ENCODE data around the gene CFL2.

Gene CFL2

DNA sequence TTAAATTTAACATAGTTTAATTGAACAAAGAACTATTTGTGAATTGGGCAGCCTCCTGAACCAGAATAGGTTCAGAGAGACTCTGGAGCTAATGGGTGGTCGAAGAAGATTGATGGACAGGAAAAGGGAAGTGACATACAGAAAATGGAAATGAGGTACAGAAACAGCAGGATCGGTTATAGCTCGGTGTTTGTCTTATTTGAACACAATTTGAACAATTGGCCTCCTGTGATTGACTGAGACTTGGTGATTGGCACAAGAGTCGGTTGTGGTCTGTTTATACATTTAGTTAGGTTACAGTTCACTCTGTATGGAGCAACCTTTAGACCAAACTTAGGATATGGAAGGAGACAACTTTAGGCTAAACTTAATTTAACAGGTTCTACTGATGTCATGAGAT lies 18.4 kb upstream of the CFL2 start:
- Histone ChIP-seq H3K27ac (ENCODE audit: poor library complexity, severe bottlenecking) (peak overlapping the region; percentile 69), H3K36me3 (ENCODE audit: low read depth) (no peaks in the 10 kb centered on the region), H3K4me3 (ENCODE audit: severe bottlenecking) (no peak overlapping the region), H3K9me3 (ENCODE audit: severe bottlenecking) (no peaks in the 10 kb centered on the region), H3K4me1 (ENCODE audit: insufficient read depth, poor library complexity, severe bottlenecking) (peaks cover 18% of the 10 kb centered on the region), H3K27me3 (ENCODE audit: insufficient read depth, poor library complexity, severe bottlenecking) (no peaks in the 10 kb centered on the region)
- ATAC-seq (ENCODE audit: low read depth), result no peak
- DNase-seq (ENCODE audit: low spot score), result no peak
- TF ChIP-seq, protein P1, sequence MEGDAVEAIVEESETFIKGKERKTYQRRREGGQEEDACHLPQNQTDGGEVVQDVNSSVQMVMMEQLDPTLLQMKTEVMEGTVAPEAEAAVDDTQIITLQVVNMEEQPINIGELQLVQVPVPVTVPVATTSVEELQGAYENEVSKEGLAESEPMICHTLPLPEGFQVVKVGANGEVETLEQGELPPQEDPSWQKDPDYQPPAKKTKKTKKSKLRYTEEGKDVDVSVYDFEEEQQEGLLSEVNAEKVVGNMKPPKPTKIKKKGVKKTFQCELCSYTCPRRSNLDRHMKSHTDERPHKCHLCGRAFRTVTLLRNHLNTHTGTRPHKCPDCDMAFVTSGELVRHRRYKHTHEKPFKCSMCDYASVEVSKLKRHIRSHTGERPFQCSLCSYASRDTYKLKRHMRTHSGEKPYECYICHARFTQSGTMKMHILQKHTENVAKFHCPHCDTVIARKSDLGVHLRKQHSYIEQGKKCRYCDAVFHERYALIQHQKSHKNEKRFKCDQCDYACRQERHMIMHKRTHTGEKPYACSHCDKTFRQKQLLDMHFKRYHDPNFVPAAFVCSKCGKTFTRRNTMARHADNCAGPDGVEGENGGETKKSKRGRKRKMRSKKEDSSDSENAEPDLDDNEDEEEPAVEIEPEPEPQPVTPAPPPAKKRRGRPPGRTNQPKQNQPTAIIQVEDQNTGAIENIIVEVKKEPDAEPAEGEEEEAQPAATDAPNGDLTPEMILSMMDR (IDR thresholded peaks at IDR 0.05; ENCODE audit: poor library complexity, severe bottlenecking), result no peak

DNA sequence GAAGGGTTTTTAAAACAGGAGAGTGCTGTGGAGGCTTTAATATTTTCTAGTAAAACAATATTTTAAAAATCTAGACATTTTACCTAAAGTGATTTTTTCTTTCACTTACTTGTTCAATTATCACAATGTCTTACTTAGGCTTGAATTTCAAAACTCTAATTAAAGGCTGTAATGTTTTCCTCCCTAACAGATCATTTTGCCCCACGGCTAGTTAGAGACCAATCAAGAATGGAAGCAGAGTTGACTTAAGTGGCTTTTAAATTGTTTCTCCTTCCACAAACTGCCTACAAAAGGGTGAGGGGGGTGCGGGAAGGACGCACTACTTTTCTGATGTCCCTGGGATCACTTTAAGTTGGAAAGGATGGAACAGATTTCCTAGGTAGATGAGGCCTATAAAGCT lies 9.5 kb upstream of the CFL2 start:
- Histone ChIP-seq H3K36me3 (ENCODE audit: low read depth) (no peaks in the 10 kb centered on the region), H3K27me3 (ENCODE audit: insufficient read depth, poor library complexity, severe bottlenecking) (no peaks in the 10 kb centered on the region), H3K4me1 (ENCODE audit: insufficient read depth, poor library complexity, severe bottlenecking) (no peaks in the 10 kb centered on the region), H3K9me3 (ENCODE audit: severe bottlenecking) (no peaks in the 10 kb centered on the region), H3K4me3 (ENCODE audit: severe bottlenecking) (no peak overlapping the region), H3K27ac (ENCODE audit: poor library complexity, severe bottlenecking) (no peak overlapping the region)
- no peak for DNase-seq (ENCODE audit: low spot score)
- ATAC-seq (ENCODE audit: low read depth), result no peak
- TF ChIP-seq, protein P1 (IDR thresholded peaks at IDR 0.05; ENCODE audit: poor library complexity, severe bottlenecking), result no peak

- TF ChIP-seq, protein P1 (IDR thresholded peaks at IDR 0.05; ENCODE audit: poor library complexity, severe bottlenecking), result peak; percentile 95
- ATAC-seq (ENCODE audit: low read depth) (peak; percentile 61), DNase-seq (ENCODE audit: low spot score) (no peak)
- H3K27me3 ChIP-seq (ENCODE audit: insufficient read depth, poor library complexity, severe bottlenecking), result no peaks in the 10 kb centered on the region
- no peak overlapping the region for H3K27ac ChIP-seq (ENCODE audit: poor library complexity, severe bottlenecking)
- H3K4me1 ChIP-seq (ENCODE audit: insufficient read depth, poor library complexity, severe bottlenecking), result no peaks in the 10 kb centered on the region
- H3K9me3 ChIP-seq (ENCODE audit: severe bottlenecking), result no peaks in the 10 kb centered on the region
- H3K4me3 ChIP-seq (ENCODE audit: severe bottlenecking), result no peak overlapping the region
- no peaks in the 10 kb centered on the region for H3K36me3 ChIP-seq (ENCODE audit: low read depth)
Measured at GRCh38 chr14:34722723-34723545, 8.5 kb upstream of the CFL2 start.

- Histone ChIP-seq H3K27ac (ENCODE audit: poor library complexity, severe bottlenecking) (no peak overlapping the region), H3K27me3 (ENCODE audit: insufficient read depth, poor library complexity, severe bottlenecking) (no peaks in the 10 kb centered on the region), H3K4me3 (ENCODE audit: severe bottlenecking) (no peak overlapping the region), H3K4me1 (ENCODE audit: insufficient read depth, poor library complexity, severe bottlenecking) (no peaks in the 10 kb centered on the region), H3K36me3 (ENCODE audit: low read depth) (no peaks in the 10 kb centered on the region), H3K9me3 (ENCODE audit: severe bottlenecking) (no peaks in the 10 kb centered on the region)
- no peak for ATAC-seq (ENCODE audit: low read depth)
- TF ChIP-seq, protein P1 (IDR thresholded peaks at IDR 0.05; ENCODE audit: poor library complexity, severe bottlenecking), result no peak
- no peak for DNase-seq (ENCODE audit: low spot score)
Measured at GRCh38 chr14:34721129-34721528, 6.7 kb upstream of the CFL2 start.

GRCh38 chr14:34718750-34719304 lies 4.4 kb upstream of the CFL2 start:
- ATAC-seq (ENCODE audit: low read depth) (no peak), DNase-seq (ENCODE audit: low spot score) (no peak)
- TF ChIP-seq, protein P1 (IDR thresholded peaks at IDR 0.05; ENCODE audit: poor library complexity, severe bottlenecking), result no peak
- Histone ChIP-seq H3K4me1 (ENCODE audit: insufficient read depth, poor library complexity, severe bottlenecking) (peaks cover 3% of the 10 kb centered on the region), H3K4me3 (ENCODE audit: severe bottlenecking) (no peak overlapping the region), H3K36me3 (ENCODE audit: low read depth) (no peaks in the 10 kb centered on the region), H3K27me3 (ENCODE audit: insufficient read depth, poor library complexity, severe bottlenecking) (no peaks in the 10 kb centered on the region), H3K27ac (ENCODE audit: poor library complexity, severe bottlenecking) (no peak overlapping the region), H3K9me3 (ENCODE audit: severe bottlenecking) (no peaks in the 10 kb centered on the region)

All from RWPE2 (cell line).